NCI-H128 (cell line): ENCODE data around the gene SLC16A4.

Experiments
- DNase-seq: peaks from one replicate; lab custom pipeline; 2025; ENCODE audit not compliant: unreplicated experiment; lab: John Stamatoyannopoulos, UW

The SLC16A4 gene

GRCh38 chr1:110361856-110362255 is 29.0 kb downstream of the SLC16A4 start:
- DNase-seq = no peak

DNA sequence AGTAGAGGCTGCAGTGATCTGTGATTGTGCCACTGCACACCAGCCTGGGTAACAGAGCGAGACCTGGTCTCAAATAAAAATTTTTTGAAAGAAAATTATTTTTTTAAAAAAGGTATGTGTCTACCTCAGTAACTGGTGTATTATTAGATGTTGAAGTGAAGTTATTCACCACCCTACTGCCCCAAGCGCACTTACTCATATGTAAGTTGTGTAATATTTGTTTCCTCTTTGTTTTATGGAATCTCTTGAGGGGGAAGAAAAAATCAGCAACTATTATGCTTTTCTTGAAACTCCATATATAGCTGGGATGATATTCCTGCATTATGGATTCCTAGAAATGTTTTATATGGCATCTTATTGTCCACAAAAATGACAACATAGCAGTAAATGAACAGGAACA is 30.4 kb downstream of the SLC16A4 start:
- DNase-seq = no peak

GRCh38 chr1:110356379-110356778 is 34.4 kb downstream of the SLC16A4 start:
- no peak for DNase-seq

DNA sequence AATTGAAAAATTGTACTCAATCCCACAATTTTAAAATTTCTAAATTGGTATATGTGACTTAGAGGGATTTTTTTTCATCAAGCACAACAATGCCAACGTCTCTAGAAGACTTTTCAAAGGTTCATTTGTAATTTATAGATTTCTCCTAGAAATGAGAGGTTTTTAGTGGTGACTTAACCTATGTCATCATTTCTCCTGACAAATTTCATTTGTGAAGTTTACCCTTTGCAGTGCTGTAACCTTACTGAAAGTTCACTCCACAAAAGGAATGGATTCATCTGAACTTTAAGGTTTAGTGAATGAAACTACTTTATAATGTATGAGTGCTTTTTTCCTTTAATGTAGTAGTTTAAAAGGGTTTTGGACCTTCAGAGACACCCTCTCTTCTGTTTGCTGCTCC is 35.5 kb downstream of the SLC16A4 start:
- DNase-seq = no peak

DNA sequence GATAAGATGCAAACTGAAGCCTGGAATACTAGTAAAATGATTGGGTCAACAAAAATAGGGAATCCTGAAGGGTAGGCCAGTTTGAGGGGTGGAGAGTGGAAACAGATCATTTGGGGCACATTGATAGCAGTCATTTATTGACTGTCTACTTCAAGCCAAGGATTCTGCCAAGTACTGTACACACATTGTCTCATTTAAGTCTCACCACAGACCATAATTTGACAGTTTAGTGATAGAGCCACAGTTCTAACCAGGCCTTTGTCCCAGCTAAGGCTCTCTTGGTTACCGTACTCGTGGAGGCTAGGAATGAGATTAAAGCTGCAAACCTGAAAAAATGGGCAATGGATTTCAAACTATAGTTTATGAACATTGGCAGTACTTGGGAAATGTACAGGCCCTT is 40.5 kb downstream of the SLC16A4 start:
- no peak for DNase-seq

GRCh38 chr1:110348771-110349170 is 42.1 kb downstream of the SLC16A4 start:
- no peak for DNase-seq

DNA sequence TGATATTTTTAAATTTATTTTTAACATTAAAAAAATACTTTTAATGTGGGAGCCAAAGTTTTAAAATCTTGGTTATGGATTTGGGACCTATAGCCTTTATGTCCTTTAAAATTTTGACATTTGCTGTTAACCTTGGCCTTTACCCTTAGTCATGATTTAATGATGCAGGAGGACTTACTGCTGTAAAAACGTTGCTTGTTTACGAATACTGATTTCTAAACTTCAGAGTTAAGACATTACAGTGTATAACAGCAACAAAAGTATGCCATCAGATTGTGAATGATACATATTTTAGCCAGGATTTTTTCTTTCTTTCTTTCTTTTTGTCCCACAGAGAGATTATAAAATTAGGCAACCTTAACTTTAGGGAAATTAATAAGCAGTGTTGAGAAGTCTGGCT is 42.8 kb downstream of the SLC16A4 start:
- no peak for DNase-seq

DNA sequence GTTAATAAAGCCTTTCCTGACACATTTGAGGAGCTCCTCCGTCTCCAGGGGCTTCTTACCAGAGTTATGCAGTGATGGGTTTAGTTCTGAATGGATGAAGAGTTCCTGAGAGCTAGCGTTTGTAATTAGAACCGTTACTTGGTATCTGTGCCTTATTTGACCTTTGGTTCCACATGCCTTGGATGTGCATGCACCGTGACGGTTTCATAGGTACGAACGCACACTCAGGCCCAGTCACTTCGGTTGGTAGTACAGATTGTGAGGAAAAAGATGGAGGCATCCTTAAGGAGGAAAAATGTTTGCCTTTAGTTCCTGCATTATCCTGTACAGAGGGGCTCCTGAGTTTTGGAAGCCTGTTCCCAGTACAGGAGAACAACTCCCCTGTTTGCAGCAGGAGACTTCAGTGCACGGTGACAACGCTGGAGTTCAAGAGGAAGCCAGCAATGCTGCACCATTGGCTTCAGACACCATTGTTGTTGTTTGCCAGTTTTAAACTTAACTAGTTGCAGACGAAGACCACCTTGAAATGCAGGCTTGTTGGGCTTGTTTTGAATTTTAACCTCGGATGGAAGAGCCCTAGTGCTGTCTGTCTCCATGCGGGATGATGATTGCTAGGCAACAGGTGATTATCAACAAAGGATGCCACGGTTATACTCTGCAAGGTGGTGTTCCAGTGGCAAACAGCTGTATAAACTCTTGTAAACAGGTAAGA is 43.5 kb downstream of the SLC16A4 start:
- DNase-seq = no peak

GRCh38 chr1:110346690-110347089 is 44.1 kb downstream of the SLC16A4 start:
- DNase-seq = no peak

DNA sequence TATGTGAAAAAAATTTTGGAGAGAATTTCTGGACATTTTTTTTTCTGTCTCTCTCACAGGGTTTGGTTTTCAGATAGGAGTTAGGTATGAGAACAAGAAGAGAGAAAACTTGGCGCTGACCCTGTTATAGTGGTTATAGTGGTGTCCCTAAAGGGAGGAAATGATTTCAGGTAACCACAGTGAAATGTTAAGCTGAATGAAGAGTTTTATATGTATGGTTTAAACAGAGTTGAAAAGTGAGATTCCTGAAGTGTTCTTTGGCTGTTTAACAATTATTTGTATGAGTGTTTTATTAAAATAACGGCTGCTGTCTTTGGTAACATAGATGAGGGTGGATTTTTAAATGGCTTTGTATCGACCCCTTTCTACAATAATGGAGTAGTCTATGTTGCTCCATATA is 45.3 kb downstream of the SLC16A4 start:
- DNase-seq = no peak

GRCh38 chr1:110344152-110344551 is 46.7 kb downstream of the SLC16A4 start:
- DNase-seq = no peak

DNA sequence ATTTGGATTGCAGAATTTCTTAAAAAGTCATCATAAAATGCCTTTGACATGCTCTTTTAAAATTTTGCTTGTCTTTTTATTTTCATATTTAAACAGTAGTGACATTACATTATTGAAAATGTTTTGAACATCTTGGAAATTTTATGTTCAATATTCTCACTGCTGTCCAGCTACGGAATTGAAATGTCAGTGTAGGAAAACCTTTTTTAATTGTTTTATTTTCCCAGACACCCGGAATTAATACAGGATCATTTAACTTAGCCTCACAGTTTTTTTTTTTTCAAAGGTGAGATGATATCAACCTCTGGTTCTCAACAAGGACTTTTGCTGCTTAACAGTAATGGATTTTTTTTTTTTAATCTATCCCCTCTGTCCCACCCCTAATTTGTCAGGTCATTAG is 47.6 kb downstream of the SLC16A4 start:
- DNase-seq = no peak

GRCh38 chr1:110341872-110342331 is 48.9 kb downstream of the SLC16A4 start:
- DNase-seq = no peak

- no peak for DNase-seq
Measured at GRCh38 chr1:110341146-110341871, 49.5 kb downstream of the SLC16A4 start.

GRCh38 chr1:110340207-110340468 is 50.7 kb downstream of the SLC16A4 start:
- DNase-seq = no peak

GRCh38 chr1:110339407-110340206 is 51.2 kb downstream of the SLC16A4 start:
- no peak for DNase-seq

- DNase-seq = peak; percentile 100
Measured at GRCh38 chr1:110338886-110339406, 51.9 kb downstream of the SLC16A4 start, which contains the start of gene RBM15. Gene RBM15 (plus strand): TSS chr1:110339377. CDS start chr1:110339406, 29 bp downstream.

GRCh38 chr1:110338309-110338885 is 52.4 kb downstream of the SLC16A4 start:
- DNase-seq = peak; percentile 83

- DNase-seq = no peak
Measured at GRCh38 chr1:110337704-110338308, 53.0 kb downstream of the SLC16A4 start.

DNA sequence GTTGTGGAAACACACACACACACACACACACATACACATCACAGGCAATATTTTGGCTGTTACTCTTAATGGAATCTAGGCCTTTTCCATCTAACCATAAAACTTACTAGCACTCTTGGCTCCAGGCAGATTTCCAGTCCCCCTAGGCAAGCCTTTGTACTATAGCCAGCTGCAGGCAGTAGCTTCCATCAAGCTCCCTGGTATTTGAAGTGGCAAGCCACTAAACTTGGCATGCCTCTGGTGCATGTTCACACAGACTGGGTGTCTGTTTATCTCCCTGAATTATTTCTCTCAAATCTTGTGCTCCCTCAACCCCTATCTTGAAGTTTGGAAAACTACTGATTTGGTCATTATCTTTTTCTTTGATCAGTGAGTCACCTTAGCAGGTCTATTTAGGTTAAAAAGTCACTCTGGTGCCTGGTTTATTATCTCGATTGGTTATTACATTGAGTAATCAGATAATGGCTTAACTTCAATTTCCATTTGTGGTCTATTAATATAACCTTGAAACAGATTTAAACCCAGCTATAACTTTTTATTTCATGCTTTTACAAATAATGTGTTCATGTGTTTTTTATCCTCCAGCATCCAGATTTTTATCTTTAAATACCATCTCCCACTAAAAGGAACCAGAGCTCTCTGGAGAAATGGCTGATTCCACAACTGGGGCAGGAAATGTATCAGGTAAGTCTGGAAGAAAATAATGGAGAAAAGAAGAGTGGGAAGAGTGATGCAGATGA is 54.4 kb downstream of the SLC16A4 start:
- no peak for DNase-seq
